ENCODE results near the gene HTT-AS.

HTT-AS gene

DNA sequence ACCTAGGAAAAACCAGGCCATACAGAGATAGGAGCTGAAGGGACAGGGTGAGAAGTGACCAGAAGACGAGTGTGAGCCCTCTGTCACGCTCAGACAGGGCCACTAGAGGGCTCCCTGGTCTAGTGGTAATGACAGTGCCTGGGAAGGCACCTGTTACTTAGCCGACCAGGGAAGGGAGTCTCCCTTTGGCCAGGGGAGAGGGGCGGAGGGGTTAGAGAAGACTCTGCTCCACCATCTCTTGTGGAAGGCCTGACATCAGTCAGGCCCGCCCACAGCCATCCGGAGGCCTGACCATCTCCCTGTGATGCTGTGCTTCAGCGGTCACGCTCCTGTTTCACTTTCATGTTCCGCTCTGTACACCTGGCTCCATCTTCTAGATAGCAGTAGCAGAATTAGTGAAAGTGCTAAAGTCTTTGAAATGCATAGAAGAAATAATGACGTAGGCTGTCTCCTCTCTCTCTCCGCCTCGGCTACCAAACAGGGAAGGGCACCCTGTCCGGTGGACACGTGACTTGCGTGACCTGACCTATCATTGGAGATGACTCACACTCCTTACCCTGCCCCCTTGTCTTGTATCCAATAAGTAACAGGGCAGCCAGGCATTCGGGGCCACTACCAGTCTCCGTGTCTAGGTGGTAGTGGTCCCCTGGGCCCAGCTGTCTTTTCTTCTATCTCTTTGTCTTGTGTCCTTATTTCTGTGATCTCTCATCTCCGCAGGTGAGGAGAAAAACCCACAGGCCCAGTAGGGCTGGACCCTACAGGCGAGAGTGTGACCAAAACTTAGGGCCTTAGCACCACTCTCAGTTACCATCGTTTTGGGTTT is 26.7 kb downstream of the HTT-AS start:
- DNase-seq = peak; percentile 82

DNA sequence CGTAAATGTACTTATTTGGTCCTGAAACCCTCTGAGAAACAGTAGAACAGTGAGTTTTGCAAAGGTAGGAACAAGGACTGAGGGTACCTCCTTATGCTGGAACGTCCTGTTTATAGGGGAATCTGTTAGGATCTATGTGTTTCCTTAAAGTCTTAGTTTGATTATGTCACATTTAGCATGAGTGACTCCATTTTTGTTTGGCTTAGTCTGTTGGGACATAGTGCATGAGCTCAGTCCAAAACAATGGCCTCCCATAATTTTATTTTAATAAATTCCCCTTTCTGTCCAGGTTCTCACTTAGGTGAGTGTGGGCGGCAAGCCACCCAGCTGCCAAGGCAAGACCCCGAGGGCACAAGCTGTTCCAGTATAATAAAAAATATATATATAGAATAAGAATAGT is 27.7 kb downstream of the HTT-AS start:
- no peak for DNase-seq

DNA sequence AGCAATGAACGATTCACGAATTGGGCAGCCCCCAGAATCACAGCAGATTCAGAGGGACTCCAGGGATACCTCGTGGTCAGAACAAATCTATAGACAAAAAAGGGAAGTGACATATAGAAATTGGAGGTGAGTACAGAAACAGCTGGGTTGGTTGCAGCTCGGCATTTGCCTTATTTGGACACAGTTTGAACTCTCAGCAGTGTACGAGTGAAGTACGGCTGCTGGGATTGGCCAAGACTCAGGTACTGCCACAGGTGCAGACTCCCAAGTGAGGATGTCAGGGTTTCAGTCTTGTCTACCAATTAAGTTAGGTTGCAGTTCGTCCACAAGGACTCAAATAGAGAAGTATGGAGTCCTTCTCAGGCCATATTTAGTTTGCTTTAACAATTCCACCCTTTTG is 28.2 kb downstream of the HTT-AS start:
- DNase-seq = peak; percentile 48

DNA sequence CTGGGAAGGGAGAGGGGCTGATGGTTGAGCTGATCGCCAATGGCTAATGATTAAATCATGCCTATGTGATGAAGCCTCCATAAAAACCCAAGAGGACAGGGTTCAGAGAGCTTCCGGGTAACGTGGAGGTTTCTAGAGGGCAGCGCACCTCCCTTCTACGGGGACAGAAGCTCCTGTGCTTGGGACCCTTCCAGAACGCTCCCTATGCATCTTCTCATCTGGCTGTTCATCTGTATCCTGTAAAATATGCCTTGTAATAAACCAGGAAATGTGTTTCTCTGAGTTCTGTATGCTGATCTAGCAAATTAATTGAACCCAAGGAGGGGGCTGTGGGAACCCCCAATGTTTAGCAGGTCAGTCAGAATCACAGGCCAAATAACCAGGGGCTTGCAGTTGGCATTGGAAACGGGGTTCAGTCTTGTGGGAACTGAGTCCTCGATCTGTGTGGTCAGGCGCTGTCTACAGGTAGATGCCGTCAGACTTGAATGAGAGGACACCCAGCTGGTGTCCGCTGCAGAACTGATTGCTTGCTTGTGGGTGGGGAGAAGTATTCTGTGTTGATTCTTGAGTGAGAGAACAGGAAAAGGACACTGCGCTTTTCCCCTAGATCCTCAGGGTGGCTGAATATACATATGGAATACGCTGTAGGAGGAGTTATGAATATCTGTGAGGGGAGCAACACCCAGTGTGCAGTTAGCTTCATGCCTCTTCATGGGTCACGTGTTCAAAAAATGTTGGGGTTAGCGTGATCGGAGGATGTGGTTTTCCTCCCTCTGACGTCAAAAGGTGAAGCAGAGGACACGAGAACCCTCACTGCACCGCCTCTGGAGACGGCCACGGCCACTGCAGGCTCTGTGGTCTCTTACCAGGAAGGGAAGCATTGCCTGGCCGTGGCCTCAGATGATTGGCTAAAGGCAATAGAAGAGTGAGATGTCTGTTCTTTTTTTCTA is 29.2 kb downstream of the HTT-AS start:
- peak; percentile 54 for DNase-seq

DNA sequence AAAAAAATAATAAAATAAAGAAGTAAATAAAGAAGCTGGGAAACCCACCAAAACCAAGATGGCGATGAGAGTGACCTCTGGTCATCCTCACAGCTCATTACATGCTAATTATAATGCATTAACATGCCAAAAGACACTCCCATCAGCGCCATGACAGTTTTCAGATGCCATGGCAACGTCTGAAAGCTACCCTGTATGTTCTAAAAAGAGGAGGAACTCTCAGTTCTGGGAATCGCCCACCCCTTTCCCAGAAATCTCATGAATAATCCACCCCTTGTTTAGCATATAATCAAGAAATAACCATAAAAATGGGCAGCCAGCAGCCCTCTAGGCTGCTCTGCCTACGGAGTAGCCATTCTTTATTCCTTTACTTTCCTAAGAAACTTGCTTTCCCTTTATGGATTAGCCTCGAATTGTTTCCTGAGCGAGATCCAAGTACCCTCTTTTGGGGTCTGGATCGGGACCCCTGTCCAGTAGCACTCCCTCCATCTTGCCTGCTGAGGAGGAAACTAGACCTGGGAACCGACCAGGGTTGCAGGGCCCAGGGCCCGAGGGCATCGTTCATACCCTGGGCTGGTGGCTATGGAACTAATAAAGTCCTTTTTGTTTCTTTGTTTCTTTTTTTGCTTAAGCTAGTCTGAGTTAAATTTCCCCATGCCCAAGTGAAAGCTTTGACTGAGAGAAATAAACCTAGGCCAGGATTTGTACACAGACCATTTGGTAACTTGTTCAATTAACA is 30.9 kb downstream of the HTT-AS start:
- DNase-seq = peak; percentile 38

DNA sequence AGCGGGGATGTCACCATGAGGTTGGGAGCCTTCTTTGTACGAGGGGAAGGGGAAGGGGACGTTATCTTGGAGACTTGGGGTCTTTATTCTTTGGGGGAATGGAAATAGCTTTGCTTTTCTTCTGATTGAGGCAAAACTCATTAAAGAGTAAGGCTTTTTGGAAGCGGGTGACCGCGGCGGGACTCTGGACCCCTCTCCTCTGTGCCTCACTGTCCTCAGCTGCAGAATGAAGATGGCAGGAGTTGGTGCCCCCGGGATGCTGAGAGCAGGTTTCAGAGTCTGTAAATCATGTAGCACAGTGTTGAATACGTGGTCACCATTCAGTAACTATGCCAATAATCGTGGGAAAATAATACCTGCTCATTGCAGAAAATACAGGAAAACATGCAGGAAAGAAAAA is 32.1 kb downstream of the HTT-AS start:
- no peak for DNase-seq

DNA sequence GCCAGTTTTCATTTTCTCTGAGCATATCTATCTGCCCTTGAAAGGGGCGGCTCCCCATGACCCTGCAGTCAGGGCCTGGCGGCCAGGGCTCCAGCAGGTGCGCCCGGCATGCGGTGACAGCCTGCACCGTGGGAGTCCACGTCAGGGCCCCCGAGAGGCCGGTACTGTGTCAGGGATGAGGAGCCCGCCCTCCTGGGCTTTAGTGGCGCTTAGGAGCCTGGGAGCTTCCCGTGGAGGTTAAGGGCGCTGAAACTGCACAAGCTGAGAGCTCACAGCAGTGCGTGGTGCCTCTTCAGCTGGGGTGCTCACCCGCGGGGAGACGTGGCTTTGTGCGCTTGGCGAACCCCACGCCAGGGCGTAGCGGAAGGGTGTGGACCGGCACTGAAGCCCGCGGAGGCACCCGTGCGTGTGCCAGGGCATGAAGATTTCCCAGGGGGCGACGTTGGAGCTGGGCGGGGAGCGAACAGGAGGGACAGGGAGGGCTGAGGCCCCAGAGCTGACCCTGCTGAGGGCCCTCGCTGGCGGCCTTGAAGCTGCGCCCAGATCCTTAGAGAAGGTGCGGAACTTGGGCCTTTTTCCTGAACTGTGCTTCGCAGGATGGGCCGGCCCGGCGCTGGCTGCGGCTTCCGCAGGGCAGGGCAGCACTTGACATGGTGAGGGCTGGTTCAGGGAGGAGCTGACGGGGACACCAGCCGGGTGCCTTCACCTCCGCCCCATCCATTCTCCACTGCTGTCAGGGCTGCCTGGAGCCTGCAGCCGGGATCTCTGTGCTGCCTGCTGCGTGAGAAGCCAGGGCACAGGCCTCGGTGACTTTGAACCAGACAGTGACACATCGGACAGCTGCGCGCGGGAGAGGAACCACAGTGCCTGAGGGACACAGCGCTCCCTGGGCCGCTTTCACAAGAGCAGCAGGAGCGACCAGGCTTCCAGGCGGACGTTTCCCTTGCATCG is 32.9 kb downstream of the HTT-AS start:
- peak; percentile 60 for DNase-seq

DNA sequence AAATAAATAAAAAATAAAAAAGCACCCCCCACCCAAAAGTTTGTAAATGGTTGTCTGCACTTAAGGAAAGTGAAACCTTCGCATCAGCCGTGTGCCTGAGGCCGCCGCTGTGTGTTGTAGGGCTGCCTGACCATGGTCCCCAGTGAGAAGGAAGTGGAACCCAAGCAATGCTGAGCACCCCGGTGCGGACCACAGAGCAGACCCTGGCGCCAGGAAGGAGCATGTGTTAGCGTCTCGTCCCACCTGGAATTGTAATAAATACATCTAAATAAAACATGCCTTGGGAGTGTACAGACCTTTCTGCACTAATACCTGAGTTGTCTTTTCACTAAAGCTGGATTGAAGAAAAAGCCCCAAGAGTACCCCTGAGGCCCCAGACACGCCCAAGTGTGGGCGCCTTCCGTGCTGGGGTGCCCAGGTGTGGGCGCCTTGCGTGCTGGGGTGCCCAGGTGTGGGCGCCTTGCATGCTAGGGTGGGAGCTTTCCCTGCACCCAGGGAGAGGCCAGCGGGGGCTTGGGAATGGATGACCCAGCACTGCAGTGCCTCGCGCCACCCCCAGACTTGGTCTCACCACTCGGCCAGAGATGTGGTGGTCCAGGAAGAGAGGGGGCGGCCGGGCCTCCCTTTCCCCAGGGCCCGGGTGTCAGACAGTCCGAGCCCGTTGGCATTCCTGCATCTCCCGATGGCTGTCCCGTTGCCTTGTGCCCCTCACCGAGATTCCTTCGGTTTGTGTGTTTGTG is 33.7 kb downstream of the HTT-AS start:
- no peak for DNase-seq

DNA sequence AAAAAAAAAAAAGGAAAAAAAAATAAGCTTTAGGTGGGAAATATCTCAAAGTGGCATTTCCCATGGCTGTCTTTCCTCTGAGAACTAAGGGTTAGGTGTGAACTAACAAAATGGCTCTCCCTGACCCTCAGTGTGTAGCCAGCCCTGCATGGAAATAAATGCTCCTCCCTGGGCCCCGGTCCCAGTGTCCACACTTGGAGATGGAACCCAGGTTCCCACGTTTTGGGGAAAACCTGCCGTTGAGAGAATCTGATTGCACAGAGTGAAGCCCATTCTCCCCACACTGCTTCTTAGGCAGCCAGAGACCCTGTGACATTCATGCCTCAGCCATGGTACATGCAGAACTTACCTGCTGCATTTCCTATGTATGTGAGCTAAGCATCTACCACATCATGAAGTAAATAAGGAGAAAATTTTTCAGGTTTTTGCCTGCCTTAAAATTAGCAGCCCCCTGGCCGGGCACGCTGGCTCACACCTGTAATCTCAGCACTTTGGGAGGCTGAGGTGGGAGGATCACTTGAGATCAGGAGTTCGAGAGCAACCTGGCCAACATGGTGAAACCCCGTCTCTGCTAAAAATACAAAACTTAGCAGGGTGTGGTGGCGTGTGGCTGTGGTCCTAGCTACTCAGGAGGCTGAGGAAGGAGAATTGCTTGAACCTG is 34.5 kb downstream of the HTT-AS start:
- DNase-seq = no peak

DNA sequence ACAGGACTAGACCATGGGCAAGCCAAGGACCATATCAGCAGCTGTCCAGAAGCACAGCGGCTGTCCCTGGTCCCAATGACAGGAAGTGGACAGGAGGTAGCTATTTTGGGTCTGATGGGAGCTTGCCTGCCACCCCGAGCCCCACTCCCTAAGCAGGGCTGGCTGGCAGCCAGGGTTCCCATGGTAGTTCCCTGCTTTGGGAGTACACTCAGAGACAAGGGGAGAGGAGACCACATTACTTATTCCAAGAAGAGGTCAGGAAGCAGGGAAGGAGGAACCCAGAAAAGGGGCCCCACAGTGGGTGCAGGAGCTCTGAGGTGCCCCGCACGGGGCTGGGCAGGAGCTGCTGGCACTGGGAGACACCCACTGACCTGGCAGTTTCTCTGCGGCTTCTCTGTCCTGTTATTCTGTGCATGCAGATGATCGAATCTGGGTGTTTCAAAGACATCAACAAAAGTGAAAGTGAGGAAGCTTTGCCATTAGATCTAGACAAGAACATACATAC is 36.3 kb downstream of the HTT-AS start:
- DNase-seq = peak; percentile 83

DNA sequence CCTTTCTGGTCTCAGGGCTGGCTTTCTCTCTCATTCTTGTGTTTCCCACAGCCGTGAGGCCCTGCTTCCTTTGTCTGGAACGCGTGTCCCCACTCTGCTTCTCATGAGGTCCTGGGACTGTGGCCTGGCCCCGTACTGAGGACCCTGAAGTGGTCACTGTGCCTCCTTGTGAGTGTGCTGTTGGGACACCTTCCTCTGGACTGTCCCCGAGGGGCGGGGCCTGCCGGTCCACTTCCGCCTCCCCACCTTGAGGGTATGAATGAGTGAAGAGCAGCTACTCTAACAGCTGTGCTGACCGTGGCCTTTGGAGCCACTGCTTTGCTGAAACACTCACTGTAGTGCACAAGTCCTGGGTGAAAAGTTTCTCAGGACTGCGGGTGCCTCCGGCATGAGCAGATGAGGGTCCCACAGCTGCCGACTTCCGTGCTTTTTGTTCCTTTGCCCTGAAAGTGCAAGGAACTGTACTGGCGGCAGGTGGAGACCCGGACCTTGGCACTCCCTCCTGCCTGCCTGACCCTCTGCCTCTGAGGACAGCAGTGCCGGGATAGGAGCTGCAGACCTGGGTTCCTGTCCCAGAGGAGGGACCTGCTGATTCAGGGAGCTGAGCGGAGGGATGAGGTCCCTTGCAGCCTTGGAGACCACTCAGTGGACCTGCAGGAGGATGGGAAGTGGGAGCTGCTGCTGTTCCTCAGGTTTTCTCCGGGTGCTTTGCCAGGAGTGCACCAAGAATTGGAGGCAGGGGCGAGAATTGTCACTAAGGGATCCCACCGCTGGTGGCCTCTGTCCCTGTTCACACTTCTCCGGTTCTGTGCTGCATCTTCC is 38.0 kb downstream of the HTT-AS start:
- no peak for DNase-seq

DNA sequence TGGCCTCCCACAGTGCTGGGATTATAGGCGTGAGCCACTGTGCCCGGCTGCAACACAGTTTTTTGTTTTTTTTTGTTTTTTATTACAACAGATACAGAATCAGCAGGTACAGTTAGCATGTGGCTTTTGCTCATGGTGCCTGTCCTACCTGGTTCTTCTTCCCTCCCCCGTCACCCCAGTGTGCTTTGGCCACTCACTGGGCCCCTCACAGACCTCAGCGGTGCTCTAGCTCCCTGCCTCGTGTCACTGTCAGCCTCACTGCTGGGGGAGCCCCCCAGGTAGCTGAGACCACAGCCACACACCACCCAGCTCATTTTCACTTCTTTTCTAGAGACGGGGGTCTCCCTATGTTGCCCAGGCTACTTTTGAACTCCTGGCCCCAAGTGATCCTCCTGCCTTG is 38.7 kb downstream of the HTT-AS start:
- no peak for DNase-seq

DNA sequence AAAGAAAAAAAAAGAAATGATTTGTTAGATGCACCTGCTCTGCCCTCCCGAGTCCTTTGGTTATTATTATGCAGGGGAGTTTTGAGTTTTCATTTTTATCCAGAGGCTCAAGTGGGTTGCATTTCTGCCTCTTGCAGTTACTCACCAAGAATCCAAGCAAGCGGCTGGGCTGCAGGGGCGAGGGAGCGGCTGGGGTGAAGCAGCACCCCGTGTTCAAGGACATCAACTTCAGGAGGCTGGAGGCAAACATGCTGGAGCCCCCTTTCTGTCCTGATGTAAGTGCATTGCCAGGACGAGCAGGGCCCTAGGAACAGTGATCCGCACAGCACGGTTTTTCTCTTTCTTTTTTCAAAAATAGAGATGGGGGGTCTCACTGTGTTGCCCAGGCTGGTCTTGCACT is 39.1 kb downstream of the HTT-AS start:
- no peak for DNase-seq

DNA sequence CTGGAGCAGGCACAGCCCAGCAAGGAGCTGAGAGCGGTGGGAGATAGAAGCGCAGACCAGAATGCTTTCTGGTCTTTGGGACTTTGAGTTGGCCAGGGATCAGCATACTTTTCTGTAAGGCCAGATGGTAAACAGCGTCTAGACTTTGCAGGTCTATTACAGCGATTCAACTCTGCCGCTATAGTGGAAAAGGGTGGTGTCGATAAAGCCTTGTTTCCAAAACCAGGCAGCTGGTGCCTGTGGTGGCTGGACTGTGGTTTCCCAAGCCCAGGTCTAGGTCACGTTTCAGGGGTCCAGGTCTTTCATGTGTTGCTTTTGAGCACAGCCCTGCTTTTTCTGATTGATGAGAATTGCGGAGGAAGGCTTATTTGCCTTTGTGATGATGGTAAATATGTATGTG is 40.1 kb downstream of the HTT-AS start:
- DNase-seq = no peak

DNA sequence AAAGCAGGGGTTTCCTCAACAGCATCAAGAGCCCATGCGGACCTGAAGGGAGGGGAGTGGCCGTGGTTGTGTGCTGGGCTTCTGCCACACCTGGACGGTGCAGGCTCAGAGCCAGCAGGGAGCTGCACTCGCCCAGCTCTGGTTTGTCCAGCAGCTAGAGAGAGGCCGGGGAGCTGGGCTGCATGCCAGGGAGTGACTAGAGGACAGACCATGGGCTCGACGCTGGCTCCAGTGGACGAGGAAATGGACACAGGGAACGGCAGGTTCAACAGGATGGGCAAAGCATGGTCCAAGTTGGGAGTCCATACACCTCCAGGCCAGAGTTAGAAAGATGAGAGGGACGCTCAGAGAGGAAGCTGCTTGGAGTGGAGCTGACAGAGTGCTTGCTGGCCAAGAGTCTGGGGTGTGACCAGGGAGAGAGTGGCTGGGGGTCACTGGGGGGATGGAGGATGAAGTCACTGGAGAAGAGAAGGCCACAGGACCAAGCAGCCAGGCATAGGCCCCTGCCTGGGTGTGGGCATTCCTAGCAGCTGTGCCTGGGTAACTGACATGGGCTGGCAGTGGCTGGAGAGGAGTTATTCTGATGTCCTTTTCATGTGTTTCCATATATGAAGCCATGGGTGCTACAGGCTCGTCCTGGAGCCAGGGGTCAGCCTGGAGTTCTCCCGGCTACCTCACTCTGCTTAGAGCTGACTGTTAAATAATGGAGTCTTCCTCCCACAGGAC is 42.8 kb downstream of the HTT-AS start:
- no peak for DNase-seq

DNA sequence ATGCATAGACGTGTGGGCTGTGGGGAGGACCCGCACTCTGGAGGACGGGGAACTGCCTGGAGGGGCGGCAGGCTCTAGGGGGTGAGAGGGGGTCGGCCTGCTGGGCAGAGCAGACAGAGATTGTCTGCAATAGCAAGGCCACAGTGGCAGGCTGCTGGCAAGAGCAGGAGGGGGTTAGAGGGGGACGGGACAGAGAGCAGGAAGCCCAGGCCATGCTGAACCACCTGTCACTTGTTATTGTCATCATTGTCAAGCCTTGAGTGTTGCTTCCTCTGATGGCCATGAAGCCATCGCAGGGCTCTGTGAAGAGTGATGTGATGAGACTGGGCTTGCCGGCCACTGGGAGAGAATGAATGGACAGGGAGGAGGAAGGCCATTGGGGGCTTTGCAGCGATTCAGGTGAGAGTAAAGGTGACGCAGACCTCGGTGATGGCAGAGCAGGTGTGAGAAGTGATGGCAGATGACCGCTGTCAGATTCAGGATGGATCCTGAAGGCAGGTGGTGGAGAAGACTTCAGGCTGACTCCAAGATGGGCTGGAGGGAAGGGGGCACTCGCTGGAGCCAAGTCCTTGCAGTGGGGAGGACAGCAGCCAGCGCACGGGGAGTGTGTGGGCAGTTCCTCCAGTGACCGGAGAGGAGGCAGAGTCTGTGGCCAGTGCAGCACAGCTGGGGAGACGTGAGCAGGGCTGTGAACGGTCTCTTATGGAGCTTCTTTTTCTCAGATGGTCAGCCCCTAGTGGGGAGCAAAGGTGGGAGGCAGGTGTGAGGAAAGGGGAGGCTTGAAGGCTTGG is 43.6 kb downstream of the HTT-AS start:
- DNase-seq = no peak

DNA sequence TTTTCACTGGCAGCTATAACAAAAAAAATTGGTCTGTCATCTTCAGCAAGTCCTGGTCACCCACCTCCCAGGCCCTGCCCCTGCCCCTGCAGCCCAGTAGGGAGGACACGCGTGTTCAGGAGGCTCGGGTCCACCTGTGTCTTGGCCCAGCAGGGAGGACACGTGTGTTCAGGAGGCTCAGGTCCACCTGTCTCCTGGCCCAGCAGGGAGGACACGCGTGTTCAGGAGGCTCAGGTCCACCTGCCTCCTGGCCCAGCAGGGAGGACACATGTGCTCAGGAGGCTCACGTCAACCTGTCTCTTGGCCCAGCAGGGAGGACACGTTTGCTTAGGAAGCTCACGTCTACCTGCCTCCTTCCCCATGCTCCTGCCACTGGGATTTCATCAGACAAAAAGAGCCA is 44.9 kb downstream of the HTT-AS start:
- no peak for DNase-seq

DNA sequence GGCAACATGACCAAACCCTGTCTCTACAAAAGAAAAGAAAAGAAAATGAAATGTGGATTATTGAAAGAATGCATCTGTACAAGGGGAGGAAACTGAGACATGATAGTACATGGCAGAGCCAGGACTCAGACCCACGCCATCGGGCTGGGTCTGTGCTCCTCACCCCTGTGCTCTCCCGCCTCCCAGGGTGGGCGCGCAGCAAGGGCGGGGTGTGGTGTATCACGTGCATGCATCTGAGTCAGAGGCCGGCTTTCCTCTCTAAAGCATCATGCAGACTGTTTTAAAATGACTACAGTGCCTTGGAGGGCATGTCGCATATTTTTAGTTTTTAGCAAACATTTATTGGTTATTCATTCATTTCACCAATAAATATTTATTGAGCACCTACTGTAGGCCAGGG is 47.8 kb downstream of the HTT-AS start:
- no peak for DNase-seq
